K562 (cell line): ENCODE data around the gene ALDOC. TPM values are rescaled to one million over a fixed set of nuclear protein-coding genes. Genes with fewer than 3 reads are reported as not detected.

Experiments
- CHAMP1 ChIP-seq: fragments of 450-650 bp; IDR thresholded peaks from 2 replicates; pipeline ENCODE4 v1.6.1; 2016; ENCODE audit warnings: mild to moderate bottlenecking
- FOXA1 ChIP-seq: fragments of 450-650 bp; IDR thresholded peaks from 2 replicates; pipeline ENCODE4 v1.6.1; 2016; ENCODE audit warnings: mild to moderate bottlenecking, borderline replicate concordance
- FOXA3 ChIP-seq, 2 experiments: fragments of 450-650 bp in 1 of 2; sonication (generic) in 1 of 2; formaldehyde crosslinking; IDR thresholded peaks in 1 of 2; conservative IDR thresholded peaks in 1 of 2; 2 replicates each; pipeline versions ENCODE4 v1.4.0 to v1.8.0; 2020 to 2022; ENCODE audit warnings: mild to moderate bottlenecking in 2 of 2, missing genetic modification reagents in 1 of 2
- GTF2F1 ChIP-seq: IDR thresholded peaks from 2 replicates; pipeline ENCODE4 v1.6.1; 2011; ENCODE audit warnings: low read depth, low read length, improper control_type of control experiment
- HDAC3 ChIP-seq: fragments of 450-650 bp; IDR thresholded peaks from 2 replicates; pipeline ENCODE4 v1.6.1; 2018; ENCODE audit warnings: borderline replicate concordance, mild to moderate bottlenecking, moderate library complexity; ENCODE audit not compliant: partially characterized antibody
- HEY1 ChIP-seq: fragments of 250-450 bp; sonication (Bioruptor Pico); IDR thresholded peaks from 2 replicates; pipeline ENCODE4 v1.5.0; 2020; ENCODE audit warnings: mild to moderate bottlenecking, moderate library complexity, borderline replicate concordance
- HINFP ChIP-seq: fragments of 450-650 bp; conservative IDR thresholded peaks from 2 replicates; pipeline ENCODE4 v1.6.1; 2016; ENCODE audit warnings: missing genetic modification characterization, low read depth, mild to moderate bottlenecking, control low read depth, missing compliant biosample characterization
- HMG20A ChIP-seq: fragments of 450-650 bp; formaldehyde crosslinking; conservative IDR thresholded peaks from 2 replicates; pipeline ENCODE4 v1.4.0; 2020; ENCODE audit warnings: mild to moderate bottlenecking, mixed read lengths
- HMG20B ChIP-seq: fragments of 250-450 bp; sonication (Bioruptor Pico); IDR thresholded peaks from 2 replicates; pipeline ENCODE4 v1.5.0; 2021; ENCODE audit warnings: mild to moderate bottlenecking
- HMGN3 ChIP-seq: IDR thresholded peaks from 2 replicates; pipeline ENCODE4 v1.6.1; 2011; ENCODE audit warnings: borderline replicate concordance, low read depth, mild to moderate bottlenecking, mixed read lengths, low read length; ENCODE audit not compliant: insufficient read length; ENCODE audit errors: extremely low read depth
- KDM4B ChIP-seq, 2 experiments: fragments of 450-650 bp in 1 of 2; sonication (generic) in 1 of 2; IDR thresholded peaks; 2 replicates each; pipeline ENCODE4 v1.6.1; 2016 to 2017; ENCODE audit warnings: borderline replicate concordance in 2 of 2, antibody characterized with exemption in 1 of 2, low read depth in 1 of 2, mild to moderate bottlenecking in 1 of 2
- KLF10 ChIP-seq: fragments of 250-450 bp; sonication (Bioruptor Pico); IDR thresholded peaks from 2 replicates; pipeline ENCODE4 v1.6.1; 2021; ENCODE audit warnings: matching md5 sums
- MCM3 ChIP-seq: fragments of 450-650 bp; IDR thresholded peaks from 2 replicates; pipeline ENCODE4 v1.6.1; 2016
- MTA1 ChIP-seq: fragments of 450-650 bp; IDR thresholded peaks from 2 replicates; pipeline ENCODE4 v1.6.1; 2017; ENCODE audit warnings: borderline replicate concordance
- NFXL1 ChIP-seq: fragments of 450-650 bp; formaldehyde crosslinking; IDR thresholded peaks from 2 replicates; pipeline ENCODE4 v1.4.0; 2021; ENCODE audit warnings: mild to moderate bottlenecking
- NR4A1 ChIP-seq, 2 experiments: fragments of 250-450 bp in 1 of 2; fragments of 450-650 bp in 1 of 2; sonication (Bioruptor Pico) in 1 of 2; IDR thresholded peaks; 2 replicates each; pipeline versions ENCODE4 v1.4.0 to v1.6.1; 2016 to 2020; ENCODE audit warnings: mild to moderate bottlenecking in 2 of 2, missing compliant biosample characterization in 1 of 2, missing genetic modification characterization in 1 of 2, moderate library complexity in 1 of 2
- OTX1 ChIP-seq: fragments of 450-650 bp; formaldehyde crosslinking; IDR thresholded peaks from 2 replicates; pipeline ENCODE4 v1.4.0; 2022; ENCODE audit warnings: mild to moderate bottlenecking
- RBFOX2 ChIP-seq: fragments of 200-400 bp; formaldehyde crosslinking; IDR thresholded peaks from 2 replicates; pipeline ENCODE4 v1.6.1; 2017; ENCODE audit warnings: low read depth, mild to moderate bottlenecking, low read length, moderate library complexity
- SNAPC5 ChIP-seq: fragments of 250-450 bp; sonication (Bioruptor Pico); IDR thresholded peaks from 2 replicates; pipeline ENCODE4 v1.8.0; 2021; ENCODE audit warnings: moderate library complexity, mild to moderate bottlenecking, inconsistent platforms
- STAG1 ChIP-seq: sonication (generic); formaldehyde crosslinking; IDR thresholded peaks from 2 replicates; pipeline ENCODE4 v1.5.0; 2020; ENCODE audit warnings: missing genetic modification reagents, borderline replicate concordance
- TBL1XR1 ChIP-seq, 2 experiments: IDR thresholded peaks; 2 replicates each; pipeline ENCODE4 v1.6.1; 2012; ENCODE audit warnings: improper control_type of control experiment in 2 of 2, low read length in 2 of 2, mild to moderate bottlenecking in 1 of 2
- XRCC4 ChIP-seq: IDR thresholded peaks from one replicate; pipeline ENCODE4 v1.6.1; 2011; ENCODE audit not compliant: insufficient read depth, insufficient read length; ENCODE audit errors: extremely low read depth
- ZNF224 ChIP-seq: sonication (generic); formaldehyde crosslinking; IDR thresholded peaks from 2 replicates; pipeline ENCODE4 v1.8.0; 2022; ENCODE audit warnings: mild to moderate bottlenecking, missing genetic modification reagents
- ZSCAN29 ChIP-seq: fragments of 450-650 bp; IDR thresholded peaks from 2 replicates; pipeline ENCODE4 v1.6.1; 2017
- ZZZ3 ChIP-seq: fragments of 450-650 bp; IDR thresholded peaks from 2 replicates; pipeline ENCODE4 v1.6.1; 2016; ENCODE audit warnings: antibody characterized with exemption, mild to moderate bottlenecking, moderate library complexity
- polyA plus RNA-seq, 8 experiments: library from polyadenylated mRNA; depleted of rRNA in 4 of 8; stranded (reverse) in 5 of 8; unstranded in 3 of 8; fragments of >200 nt; fragmentation: Nextera tagmentation in 2 of 8; fragmentation: Illumina TruSeq in 1 of 8; extraction: Ambion mirVana in 2 of 8; extraction: Trizol in 1 of 8; gene quantifications; 2 replicates each; pipeline versions ENCODE4 v1.2.1 to v1.2.3, GENCODE V29; 2011 to 2014; ENCODE audit warnings: inconsistent platforms in 1 of 8, missing spikeins in 1 of 8
- total RNA-seq, 7 experiments: library from RNA; depleted of rRNA in 6 of 7; stranded (reverse); fragments of >200 nt in 6 of 7; fragmentation: Illumina TruSeq in 2 of 7; extraction: Trizol in 2 of 7; gene quantifications; 2 replicates each; pipeline versions ENCODE4 v1.2.1 to v1.2.3, GENCODE V29; 2011 to 2021; ENCODE audit warnings: low replicate concordance in 1 of 7

ALDOC gene
- total and polyA plus RNA-seq, 9 of the 15 experiments (the other 6 are each of a cell fraction or from before 2014, with no cell fraction given): 43.2 to 263 (median 99.2) TPM

- TF ChIP-seq ZZZ3 (no peak), TBL1XR1 (IDR thresholded peaks at IDR 0.05; ENCODE audit: low read length in 2 of 2) (peak; percentile 79 to 93), SNAPC5 (CRISPR knock-in tag) (no peak), ZSCAN29 (no peak), GTF2F1 (no peak), HDAC3 (no peak), HINFP (no peak), NR4A1 (CRISPR knock-in tag; IDR thresholded peaks at IDR 0.05) (no peak), NR4A1 (tag; IDR thresholded peaks at IDR 0.05) (peak; percentile 96), FOXA3 (CRISPR knock-in tag; conservative IDR thresholded peaks at IDR 0.05 in 1 of 2, IDR thresholded peaks at IDR 0.05 in 1 of 2) (no peak), ZNF224 (CRISPR knock-in tag) (no peak), RBFOX2 (no peak), KDM4B (IDR thresholded peaks at IDR 0.05; ENCODE audit: borderline replicate concordance in 2 of 2, low read depth in 1 of 2) (no peak), HMGN3 (no peak), HMG20B (no peak), MCM3 (no peak), OTX1 (CRISPR knock-in tag) (no peak), NFXL1 (CRISPR knock-in tag) (no peak), STAG1 (no peak), MTA1 (peak; percentile 84), FOXA1 (no peak), KLF10 (CRISPR knock-in tag) (no peak), HEY1 (no peak), CHAMP1 (peak; percentile 89), XRCC4 (no peak), HMG20A (no peak)
Measured at GRCh38 chr17:28527181-28527681, 49.5 kb downstream of the ALDOC start (continued).
